Liver (tissue), 3 donors: ENCODE data around the gene ANKRD34B.

Experiments
- CTCF ChIP-seq: fragments of 150-350 bp; IDR thresholded peaks from 2 replicates; pipeline ENCODE4 v1.5.1; 2017; ENCODE audit warnings: improper control_type of control experiment, low read depth, low read length; ENCODE audit not compliant: missing input control
- EGR1 ChIP-seq, 2 donors: IDR thresholded peaks; 2 replicates each; pipeline ENCODE4 v1.6.1; 2016 to 2018; ENCODE audit warnings: antibody characterized with exemption in 2 of 2, low read depth in 2 of 2
- FOXA1 ChIP-seq: IDR thresholded peaks from 2 replicates; pipeline ENCODE4 v1.6.1; 2016; ENCODE audit warnings: antibody characterized with exemption
- FOXA2 ChIP-seq: IDR thresholded peaks from 2 replicates; pipeline ENCODE4 v1.6.1; 2016; ENCODE audit warnings: antibody characterized with exemption
- GABPA ChIP-seq, 2 donors: IDR thresholded peaks in 1 of 2; conservative IDR thresholded peaks in 1 of 2; 2 replicates each; pipeline ENCODE4 v1.6.1; 2016; ENCODE audit warnings: antibody characterized with exemption in 2 of 2, mild to moderate bottlenecking in 1 of 2, moderate library complexity in 1 of 2
- JUND ChIP-seq, 2 donors: IDR thresholded peaks; 2 replicates each; pipeline ENCODE4 v1.6.1; 2016; ENCODE audit warnings: antibody characterized with exemption in 2 of 2
- RAD21 ChIP-seq, 2 donors: IDR thresholded peaks; 2 replicates each; pipeline ENCODE4 v1.6.1; 2016; ENCODE audit warnings: antibody characterized with exemption in 2 of 2, mild to moderate bottlenecking in 2 of 2
- SP1 ChIP-seq: IDR thresholded peaks from 2 replicates; pipeline ENCODE4 v1.6.1; 2018; ENCODE audit warnings: antibody characterized with exemption, mild to moderate bottlenecking
- TAF1 ChIP-seq: conservative IDR thresholded peaks from 2 replicates; pipeline ENCODE4 v1.6.1; 2016; ENCODE audit warnings: antibody characterized with exemption, mild to moderate bottlenecking
- YY1 ChIP-seq: IDR thresholded peaks from 2 replicates; pipeline ENCODE4 v1.6.1; 2016; ENCODE audit warnings: antibody characterized with exemption, mild to moderate bottlenecking
- TF ChIP-seq, protein P1 (sequence below): IDR thresholded peaks from 2 replicates; pipeline ENCODE4 v1.6.1; 2016; ENCODE audit warnings: antibody characterized with exemption
- TF ChIP-seq, protein P2 (sequence below): IDR thresholded peaks from 2 replicates; pipeline ENCODE4 v1.6.1; 2016; ENCODE audit warnings: antibody characterized with exemption, mild to moderate bottlenecking
- TF ChIP-seq, protein P3 (sequence below): IDR thresholded peaks from 2 replicates; pipeline ENCODE4 v1.6.1; 2016; ENCODE audit warnings: antibody characterized with exemption
- donor health status: healthy.
- donor health status: healthy.

DNA sequence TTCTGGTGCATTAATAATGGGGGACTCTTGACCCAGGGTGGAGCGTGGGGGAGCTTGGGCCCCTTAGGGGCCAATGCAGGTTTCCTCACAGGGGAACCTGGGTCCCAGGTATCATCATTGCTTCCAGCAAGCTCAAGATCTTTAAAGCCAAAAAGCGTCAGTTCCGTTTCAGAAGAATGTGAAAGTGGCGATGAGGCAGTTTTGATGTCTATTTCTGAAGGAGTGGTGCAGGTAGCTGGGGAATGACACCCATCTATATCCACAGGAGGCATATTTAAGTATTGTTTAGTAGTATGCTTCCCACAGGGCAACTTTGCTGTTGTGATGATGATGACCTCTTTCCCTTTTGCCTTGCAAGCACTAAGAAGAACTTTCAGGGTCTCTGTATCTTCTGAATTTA, 10.8 kb downstream of the ANKRD34B start:
- TF ChIP-seq YY1 (no peak), CTCF (no peak), TAF1 (no peak), RAD21 (IDR thresholded peaks at IDR 0.05) (no peak), EGR1 (IDR thresholded peaks at IDR 0.05; ENCODE audit: low read depth in 2 of 2) (no peak), SP1 (no peak), GABPA (IDR thresholded peaks at IDR 0.05 in 1 of 2, conservative IDR thresholded peaks at IDR 0.05 in 1 of 2) (no peak), FOXA1 (no peak), JUND (IDR thresholded peaks at IDR 0.05) (no peak), FOXA2 (no peak)
- TF ChIP-seq, protein P1, sequence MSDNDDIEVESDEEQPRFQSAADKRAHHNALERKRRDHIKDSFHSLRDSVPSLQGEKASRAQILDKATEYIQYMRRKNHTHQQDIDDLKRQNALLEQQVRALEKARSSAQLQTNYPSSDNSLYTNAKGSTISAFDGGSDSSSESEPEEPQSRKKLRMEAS, result no peak
- TF ChIP-seq, protein P2, sequence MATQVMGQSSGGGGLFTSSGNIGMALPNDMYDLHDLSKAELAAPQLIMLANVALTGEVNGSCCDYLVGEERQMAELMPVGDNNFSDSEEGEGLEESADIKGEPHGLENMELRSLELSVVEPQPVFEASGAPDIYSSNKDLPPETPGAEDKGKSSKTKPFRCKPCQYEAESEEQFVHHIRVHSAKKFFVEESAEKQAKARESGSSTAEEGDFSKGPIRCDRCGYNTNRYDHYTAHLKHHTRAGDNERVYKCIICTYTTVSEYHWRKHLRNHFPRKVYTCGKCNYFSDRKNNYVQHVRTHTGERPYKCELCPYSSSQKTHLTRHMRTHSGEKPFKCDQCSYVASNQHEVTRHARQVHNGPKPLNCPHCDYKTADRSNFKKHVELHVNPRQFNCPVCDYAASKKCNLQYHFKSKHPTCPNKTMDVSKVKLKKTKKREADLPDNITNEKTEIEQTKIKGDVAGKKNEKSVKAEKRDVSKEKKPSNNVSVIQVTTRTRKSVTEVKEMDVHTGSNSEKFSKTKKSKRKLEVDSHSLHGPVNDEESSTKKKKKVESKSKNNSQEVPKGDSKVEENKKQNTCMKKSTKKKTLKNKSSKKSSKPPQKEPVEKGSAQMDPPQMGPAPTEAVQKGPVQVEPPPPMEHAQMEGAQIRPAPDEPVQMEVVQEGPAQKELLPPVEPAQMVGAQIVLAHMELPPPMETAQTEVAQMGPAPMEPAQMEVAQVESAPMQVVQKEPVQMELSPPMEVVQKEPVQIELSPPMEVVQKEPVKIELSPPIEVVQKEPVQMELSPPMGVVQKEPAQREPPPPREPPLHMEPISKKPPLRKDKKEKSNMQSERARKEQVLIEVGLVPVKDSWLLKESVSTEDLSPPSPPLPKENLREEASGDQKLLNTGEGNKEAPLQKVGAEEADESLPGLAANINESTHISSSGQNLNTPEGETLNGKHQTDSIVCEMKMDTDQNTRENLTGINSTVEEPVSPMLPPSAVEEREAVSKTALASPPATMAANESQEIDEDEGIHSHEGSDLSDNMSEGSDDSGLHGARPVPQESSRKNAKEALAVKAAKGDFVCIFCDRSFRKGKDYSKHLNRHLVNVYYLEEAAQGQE, result no peak
- TF ChIP-seq, protein P3, sequence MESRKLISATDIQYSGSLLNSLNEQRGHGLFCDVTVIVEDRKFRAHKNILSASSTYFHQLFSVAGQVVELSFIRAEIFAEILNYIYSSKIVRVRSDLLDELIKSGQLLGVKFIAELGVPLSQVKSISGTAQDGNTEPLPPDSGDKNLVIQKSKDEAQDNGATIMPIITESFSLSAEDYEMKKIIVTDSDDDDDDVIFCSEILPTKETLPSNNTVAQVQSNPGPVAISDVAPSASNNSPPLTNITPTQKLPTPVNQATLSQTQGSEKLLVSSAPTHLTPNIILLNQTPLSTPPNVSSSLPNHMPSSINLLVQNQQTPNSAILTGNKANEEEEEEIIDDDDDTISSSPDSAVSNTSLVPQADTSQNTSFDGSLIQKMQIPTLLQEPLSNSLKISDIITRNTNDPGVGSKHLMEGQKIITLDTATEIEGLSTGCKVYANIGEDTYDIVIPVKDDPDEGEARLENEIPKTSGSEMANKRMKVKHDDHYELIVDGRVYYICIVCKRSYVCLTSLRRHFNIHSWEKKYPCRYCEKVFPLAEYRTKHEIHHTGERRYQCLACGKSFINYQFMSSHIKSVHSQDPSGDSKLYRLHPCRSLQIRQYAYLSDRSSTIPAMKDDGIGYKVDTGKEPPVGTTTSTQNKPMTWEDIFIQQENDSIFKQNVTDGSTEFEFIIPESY, result no peak
